GM12801 (cell line): Measurements from ENCODE around the gene PAK5.

Source experiments
- CTCF ChIP-seq: IDR thresholded peaks from one replicate; pipeline ENCODE4 v1.5.1; 2011; ENCODE audit warnings: control low read depth; ENCODE audit not compliant: insufficient read length; ENCODE audit errors: extremely low read depth

PAK5 gene

GRCh38 chr20:9490161-9490560, 348.7 kb downstream of the PAK5 start:
- no peak for TF ChIP-seq CTCF

GRCh38 chr20:9488063-9488462, 350.8 kb downstream of the PAK5 start:
- TF ChIP-seq CTCF, result no peak
